Endothelial cell of umbilical vein (primary cell): ENCODE results near the gene LNX2. TPM values are rescaled to one million over a fixed set of nuclear protein-coding genes. Genes with fewer than 3 reads are reported as not detected.

Experiments used
- BruUV-seq: library from RNA; stranded (reverse); fragments of 400-500 nt; replicated peaks from 2 replicates; lab custom pipeline; 2021; lab: Mats Ljungman, UMichigan
- CTCF ChIA-PET: fragments of 300-600, 350-600 bp; sonication (Branson Sonifier 250); formaldehyde crosslinking; loops from one replicate; lab custom pipeline; 2021; ENCODE audit warnings: antibody characterized with exemption, inconsistent platforms; lab: Charles Lee
- POLR2A ChIA-PET: fragments of 300-600, 350-600 bp; sonication (Branson Sonifier 250); formaldehyde crosslinking; loops from one replicate; lab custom pipeline; 2021; ENCODE audit warnings: antibody characterized with exemption, inconsistent platforms; lab: Charles Lee
- DNase-seq: peaks from one replicate; pipeline ENCODE4 v3.0.0-alpha.2; 2011; ENCODE audit warnings: low read depth, low spot score
- FAIRE-seq: peaks from 2 replicates; lab custom pipeline; 2011; peaks lifted over from hg19 to GRCh38; lab: Jason Lieb, UNC
- H2AFZ ChIP-seq: 2 replicates; pipeline ENCODE4 v1.6.0; 2012; ENCODE audit warnings: low read depth, low read length, control low read depth, inconsistent platforms
- H3K27ac ChIP-seq: 2 replicates; pipeline ENCODE4 v1.5.1; 2011; ENCODE audit warnings: low read depth, mild to moderate bottlenecking, control low read depth, low read length, moderate library complexity; ENCODE audit not compliant: insufficient read depth
- H3K27me3 ChIP-seq, 2 experiments: 2 replicates each; pipeline versions ENCODE4 v1.6.0 to v1.6.1; 2011; ENCODE audit warnings: low read length in 2 of 2, mixed read lengths in 1 of 2; ENCODE audit not compliant: control insufficient read depth in 2 of 2, insufficient read depth in 2 of 2
- H3K36me3 ChIP-seq, 2 experiments: 2 replicates in 1 of 2; 3 replicates in 1 of 2; pipeline ENCODE4 v1.5.1; 2011; ENCODE audit warnings: low read length in 2 of 2, mild to moderate bottlenecking in 1 of 2, moderate library complexity in 1 of 2; ENCODE audit not compliant: control insufficient read depth in 2 of 2, insufficient read depth in 2 of 2; ENCODE audit errors: extremely low read depth in 1 of 2
- H3K4me1 ChIP-seq: 3 replicates; pipeline ENCODE4 v1.5.1; 2011; ENCODE audit warnings: mild to moderate bottlenecking, low read length; ENCODE audit not compliant: control insufficient read depth, insufficient read depth; ENCODE audit errors: extremely low read depth
- H3K4me2 ChIP-seq: 2 replicates; pipeline ENCODE4 v1.6.1; 2011; ENCODE audit warnings: low read length, control low read depth, mixed read lengths; ENCODE audit not compliant: insufficient read depth
- H3K4me3 ChIP-seq, 3 experiments: fragments of 200-600 bp in 1 of 3; sonication (generic), shearing (Covaris generic) in 1 of 3; replicated peaks in 1 of 3; 2 replicates each; pipeline ENCODE4 v1.5.1; 2011 to 2016; ENCODE audit warnings: control low read depth in 3 of 3, low read length in 3 of 3, mild to moderate bottlenecking in 2 of 3, inconsistent platforms in 1 of 3, low read depth in 1 of 3, moderate library complexity in 1 of 3; ENCODE audit not compliant: insufficient read depth in 1 of 3
- H3K79me2 ChIP-seq: 2 replicates; pipeline ENCODE4 v1.6.0; 2012; ENCODE audit warnings: low read length, inconsistent platforms; ENCODE audit not compliant: control insufficient read depth, insufficient read depth
- H3K9ac ChIP-seq: replicated peaks from 2 replicates; pipeline ENCODE3; 2011; ENCODE audit warnings: low read length, control low read depth; ENCODE audit not compliant: insufficient read depth; ENCODE audit errors: extremely low read depth
- H3K9me1 ChIP-seq: replicated peaks from 3 replicates; pipeline ENCODE4 v1.6.0; 2011; ENCODE audit warnings: mild to moderate bottlenecking, low read length; ENCODE audit not compliant: control insufficient read depth, insufficient read depth; ENCODE audit errors: extremely low read depth
- H3K9me3 ChIP-seq: replicated peaks from 2 replicates; pipeline ENCODE4 v1.5.1; 2012; ENCODE audit warnings: low read length, inconsistent platforms; ENCODE audit not compliant: control insufficient read depth, insufficient read depth
- H4K20me1 ChIP-seq: replicated peaks from 2 replicates; pipeline ENCODE3; 2011; ENCODE audit warnings: mild to moderate bottlenecking, low read length; ENCODE audit not compliant: control insufficient read depth, insufficient read depth; ENCODE audit errors: extremely low read depth
- EZH2 ChIP-seq: IDR thresholded peaks from 2 replicates; pipeline ENCODE4 v1.6.1; 2012; ENCODE audit warnings: borderline replicate concordance, low read depth, mild to moderate bottlenecking, moderate library complexity, low read length, inconsistent platforms; ENCODE audit not compliant: severe bottlenecking
- FOS ChIP-seq: IDR thresholded peaks from 2 replicates; pipeline ENCODE4 v1.6.1; 2011; ENCODE audit warnings: mild to moderate bottlenecking, low read length, moderate library complexity, borderline replicate concordance; ENCODE audit not compliant: insufficient read depth
- GATA2 ChIP-seq: IDR thresholded peaks from 2 replicates; pipeline ENCODE4 v1.7.0; 2011; ENCODE audit warnings: low read depth, mild to moderate bottlenecking, moderate library complexity, mixed read lengths, low read length; ENCODE audit not compliant: insufficient read length, insufficient read depth
- JUN ChIP-seq: IDR thresholded peaks from 2 replicates; pipeline ENCODE4 v1.6.1; 2011; ENCODE audit warnings: borderline replicate concordance, low read depth; ENCODE audit not compliant: insufficient read length, insufficient read depth
- MYC ChIP-seq: IDR thresholded peaks from one replicate; pipeline ENCODE4 v1.6.1; 2011; ENCODE audit warnings: mild to moderate bottlenecking, low read depth, low read length
- POLR2A ChIP-seq: IDR thresholded peaks from 2 replicates; pipeline ENCODE4 v1.6.1; 2012; ENCODE audit warnings: low read depth, mild to moderate bottlenecking, control low read depth, low read length
- POLR2AphosphoS5 ChIP-seq: IDR thresholded peaks from 2 replicates; pipeline ENCODE4 v1.6.1; 2012; ENCODE audit warnings: low read depth, mild to moderate bottlenecking, control low read depth, low read length, moderate library complexity; ENCODE audit not compliant: insufficient read depth
- dilution Hi-C: fragments of 300-500 bp; cut with MboI; formaldehyde crosslinking; loops from one replicate; pipeline ENCODE4 v1.15.0; 2019; ENCODE audit warnings: low sequenced_read_pairs; ENCODE audit not compliant: extremely low pct_ligation_motif_present
- intact Hi-C: fragments of 100-400 bp; cut with micrococcal nuclease; formaldehyde crosslinking; loops from one replicate; pipeline ENCODE4 v1.10.0; 2022
- polyA plus RNA-seq, 4 experiments: library from polyadenylated mRNA; depleted of rRNA in 3 of 4; stranded (reverse) in 3 of 4; unstranded in 1 of 4; fragments of >200 nt; gene quantifications; 2 replicates each; pipeline versions ENCODE4 v1.2.1 to v1.2.3, GENCODE V29; 2011 to 2012; ENCODE audit warnings: missing spikeins in 1 of 4
- total RNA-seq: library from RNA; stranded (reverse); gene quantifications from 2 replicates; pipeline ENCODE4 v1.2.3, GENCODE V29; 2021
- TF ChIP-seq, protein P1 (sequence below), 2 donors: IDR thresholded peaks; 1 replicate in 1 of 2; 2 replicates in 1 of 2; pipeline ENCODE4 v1.5.1; 2011; ENCODE audit warnings: low read length in 2 of 2, mild to moderate bottlenecking in 2 of 2, moderate library complexity in 2 of 2, control low read depth in 1 of 2, inconsistent platforms in 1 of 2, low read depth in 1 of 2; ENCODE audit not compliant: insufficient read depth in 1 of 2; ENCODE audit errors: extremely low read depth in 1 of 2
- TF ChIP-seq, protein P2 (sequence below): IDR thresholded peaks from 2 replicates; pipeline ENCODE4 v1.6.1; 2011; ENCODE audit not compliant: insufficient read depth, insufficient read length

The LNX2 gene
- total and polyA plus RNA-seq, 2 donors (not counting 3 experiments of a cell fraction or from before 2014, with no cell fraction given), result 7.0 to 9.1 TPM

DNA sequence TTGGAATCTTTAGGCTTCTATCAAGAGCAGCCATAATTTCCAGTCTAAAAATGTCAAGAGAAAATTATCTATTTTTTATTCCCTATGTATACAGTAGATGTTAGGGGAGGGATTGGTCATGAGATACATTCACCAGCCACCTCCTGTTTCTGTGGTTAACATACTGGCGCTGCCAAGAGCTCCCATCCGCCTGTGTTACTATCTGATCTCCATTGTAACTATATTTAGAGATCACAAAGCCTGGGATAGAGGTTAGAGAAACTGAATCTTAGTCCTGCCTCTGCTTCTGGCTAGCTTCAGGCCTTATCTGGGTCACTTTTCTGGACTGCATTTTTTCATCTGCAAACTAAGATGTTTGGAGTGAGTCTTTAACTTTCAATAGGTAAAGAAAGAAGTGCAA lies 47.6 kb upstream of the LNX2 start:
- DNase-seq (no peak), FAIRE-seq (no peak)
- Histone ChIP-seq H3K4me1 (no peaks in the 10 kb centered on the region), H3K9ac (no peak overlapping the region), H3K4me2 (no peak overlapping the region), H3K9me3 (no peaks in the 10 kb centered on the region), H3K36me3 (peaks cover 2 to 3% of the 10 kb centered on the region in 2 experiments), H3K27ac (no peak overlapping the region), H2AFZ (no peak overlapping the region), H3K9me1 (no peaks in the 10 kb centered on the region), H3K4me3 (no peak overlapping the region), H3K79me2 (peaks cover 1% of the 10 kb centered on the region), H3K27me3 (no peaks in the 10 kb centered on the region), H4K20me1 (no peaks in the 10 kb centered on the region)
- intact Hi-C loops (no loop called here), dilution Hi-C loops (no loop called here)
- ChIA-PET POLR2A (no interaction called here), CTCF (interaction anchor here (0.6 to 1.6 kb wide), 3 partner anchors 13 to 223 kb away, joined by 3 read pairs; no protein-coding TSS in a partner anchor)
- TF ChIP-seq MYC, result no peak
- no peak for TF ChIP-seq EZH2
- no TSS peak for BruUV-seq

DNA sequence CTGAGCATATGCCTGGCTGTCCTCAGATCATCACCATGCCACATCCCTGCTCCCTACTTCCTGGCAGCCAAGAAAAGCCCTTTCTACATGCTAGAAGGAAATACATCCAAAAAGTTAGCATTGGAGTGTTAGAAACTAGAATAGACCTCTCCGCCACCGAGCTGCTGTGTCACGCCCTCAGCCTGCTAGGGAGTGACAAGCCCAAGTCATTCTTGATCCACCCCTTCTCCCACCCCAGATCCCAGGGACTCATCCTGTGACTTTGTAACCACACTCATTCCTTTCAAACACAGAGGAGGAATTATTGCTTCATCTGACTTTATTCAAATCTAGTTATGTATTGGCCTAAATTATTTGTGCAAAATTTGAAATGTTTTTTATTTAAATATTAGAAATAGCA lies 46.6 kb upstream of the LNX2 start:
- Histone ChIP-seq H3K9ac (no peak overlapping the region), H3K79me2 (peaks cover 1% of the 10 kb centered on the region), H3K9me1 (no peaks in the 10 kb centered on the region), H3K9me3 (no peaks in the 10 kb centered on the region), H3K4me3 (no peak overlapping the region), H3K27ac (no peak overlapping the region), H3K4me2 (no peak overlapping the region), H3K36me3 (peaks cover 2 to 3% of the 10 kb centered on the region in 2 experiments), H2AFZ (no peak overlapping the region), H3K4me1 (no peaks in the 10 kb centered on the region), H3K27me3 (no peaks in the 10 kb centered on the region), H4K20me1 (no peaks in the 10 kb centered on the region)
- intact Hi-C loops (no loop called here), dilution Hi-C loops (no loop called here)
- no peak for FAIRE-seq
- CTCF ChIA-PET, result interaction anchor here (1.2 to 1.8 kb wide), 2 partner anchors 14 to 43 kb away, joined by 3 to 4 read pairs; no protein-coding TSS in a partner anchor
- DNase-seq, result no peak
- TF ChIP-seq EZH2 (no peak), JUN (no peak), POLR2AphosphoS5 (no peak), POLR2A (no peak), GATA2 (no peak), MYC (no peak), FOS (no peak)
- TF ChIP-seq, protein P1, sequence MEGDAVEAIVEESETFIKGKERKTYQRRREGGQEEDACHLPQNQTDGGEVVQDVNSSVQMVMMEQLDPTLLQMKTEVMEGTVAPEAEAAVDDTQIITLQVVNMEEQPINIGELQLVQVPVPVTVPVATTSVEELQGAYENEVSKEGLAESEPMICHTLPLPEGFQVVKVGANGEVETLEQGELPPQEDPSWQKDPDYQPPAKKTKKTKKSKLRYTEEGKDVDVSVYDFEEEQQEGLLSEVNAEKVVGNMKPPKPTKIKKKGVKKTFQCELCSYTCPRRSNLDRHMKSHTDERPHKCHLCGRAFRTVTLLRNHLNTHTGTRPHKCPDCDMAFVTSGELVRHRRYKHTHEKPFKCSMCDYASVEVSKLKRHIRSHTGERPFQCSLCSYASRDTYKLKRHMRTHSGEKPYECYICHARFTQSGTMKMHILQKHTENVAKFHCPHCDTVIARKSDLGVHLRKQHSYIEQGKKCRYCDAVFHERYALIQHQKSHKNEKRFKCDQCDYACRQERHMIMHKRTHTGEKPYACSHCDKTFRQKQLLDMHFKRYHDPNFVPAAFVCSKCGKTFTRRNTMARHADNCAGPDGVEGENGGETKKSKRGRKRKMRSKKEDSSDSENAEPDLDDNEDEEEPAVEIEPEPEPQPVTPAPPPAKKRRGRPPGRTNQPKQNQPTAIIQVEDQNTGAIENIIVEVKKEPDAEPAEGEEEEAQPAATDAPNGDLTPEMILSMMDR (IDR thresholded peaks at IDR 0.05; ENCODE audit: extremely low read depth in 1 of 2, insufficient read depth in 1 of 2, low read depth in 1 of 2, low read length in 2 of 2), result no peak
- TF ChIP-seq, protein P2, sequence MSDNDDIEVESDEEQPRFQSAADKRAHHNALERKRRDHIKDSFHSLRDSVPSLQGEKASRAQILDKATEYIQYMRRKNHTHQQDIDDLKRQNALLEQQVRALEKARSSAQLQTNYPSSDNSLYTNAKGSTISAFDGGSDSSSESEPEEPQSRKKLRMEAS, result no peak
- BruUV-seq, result TSS peak; percentile 58
- POLR2A ChIA-PET, result no interaction called here
